Large intestine (tissue), 3 donors: Measurements from ENCODE around the gene IL5. TPM values are rescaled to one million over a fixed set of nuclear protein-coding genes. Genes with fewer than 3 reads are reported as not detected.
"Not testable (repeated sequence)": the region's sequence is repeated elsewhere in the genome, so short reads cannot be mapped to it uniquely, and the experiment has no call there.

Experiments used
- DNase-seq, 2 donors: peaks; one replicate each; pipeline versions ENCODE4 v3.0.0 to v3.0.0-alpha.2; 2013
- H3K27ac ChIP-seq: one replicate; pipeline ENCODE4 v1.5.1; 2013; ENCODE audit warnings: low read length
- H3K27me3 ChIP-seq: 2 replicates; pipeline ENCODE4 v1.6.1; 2013; ENCODE audit warnings: low read length; ENCODE audit not compliant: control insufficient read depth, insufficient read depth
- H3K36me3 ChIP-seq: 2 replicates; pipeline ENCODE4 v1.6.1; 2013; ENCODE audit warnings: low read length; ENCODE audit not compliant: control insufficient read depth, insufficient read depth
- H3K4me1 ChIP-seq: one replicate; pipeline ENCODE4 v1.6.1; 2013; ENCODE audit warnings: low read length; ENCODE audit not compliant: control insufficient read depth, insufficient read depth
- H3K4me3 ChIP-seq: one replicate; pipeline ENCODE4 v1.5.1; 2013; ENCODE audit warnings: low read length
- H3K9me3 ChIP-seq: one replicate; pipeline ENCODE4 v1.6.1; 2013; ENCODE audit warnings: mild to moderate bottlenecking, low read depth, low read length, moderate library complexity; ENCODE audit not compliant: control insufficient read depth
- WGBS: methylation state at CpG from one replicate; pipeline ENCODE4 v1.1.5; 2013; ENCODE audit warnings: low lambda C conversion rate; ENCODE audit not compliant: insufficient coverage; 5-methylcytosine and 5-hydroxymethylcytosine counted together
- polyA plus RNA-seq: library from polyadenylated mRNA; unstranded; fragments of 120-200 nt; gene quantifications from one replicate; pipeline ENCODE4 v1.2.1, GENCODE V29; 2013

IL5 gene
- polyA plus RNA-seq, 1 donor, result 0.07 TPM

- H3K27me3 ChIP-seq, result peaks cover 2% of the 10 kb centered on the region
- no peak for DNase-seq
- no peaks in the 10 kb centered on the region for H3K4me1 ChIP-seq
- no peaks in the 10 kb centered on the region for H3K36me3 ChIP-seq
- H3K9me3 ChIP-seq, result no peaks in the 10 kb centered on the region
- H3K27ac ChIP-seq, result no peak overlapping the region
- WGBS, result 76% methylated on average over 2 of the region's 4 CpGs
- no peak overlapping the region for H3K4me3 ChIP-seq
Measured at GRCh38 chr5:132539716-132540115, 3.6 kb downstream of the IL5 start.

- 100% methylated on average over 2 of the region's 4 CpGs for WGBS
- no peak for DNase-seq
- Histone ChIP-seq H3K4me3 (no peak overlapping the region), H3K4me1 (peaks cover 5% of the 10 kb centered on the region), H3K9me3 (no peaks in the 10 kb centered on the region), H3K27me3 (peaks cover 5% of the 10 kb centered on the region), H3K36me3 (no peaks in the 10 kb centered on the region), H3K27ac (no peak overlapping the region)
Measured at GRCh38 chr5:132530946-132531345, 12.4 kb downstream of the IL5 start.

GRCh38 chr5:132528866-132529634 lies 14.3 kb downstream of the IL5 start:
- no peaks in the 10 kb centered on the region for H3K9me3 ChIP-seq
- H3K36me3 ChIP-seq, result no peaks in the 10 kb centered on the region
- DNase-seq, result no peak
- H3K27me3 ChIP-seq, result peaks cover 2% of the 10 kb centered on the region
- H3K4me1 ChIP-seq, result peaks cover 5% of the 10 kb centered on the region
- no CpG with 5 or more reads among the region's 6 CpGs for WGBS
- no peak overlapping the region for H3K4me3 ChIP-seq
- H3K27ac ChIP-seq, result no peak overlapping the region

GRCh38 chr5:132528021-132528420 lies 15.3 kb downstream of the IL5 start:
- H3K27me3 ChIP-seq, result peaks cover 2% of the 10 kb centered on the region
- H3K9me3 ChIP-seq, result no peaks in the 10 kb centered on the region
- H3K4me1 ChIP-seq, result peaks cover 5% of the 10 kb centered on the region
- 86% methylated on average over 1 of the region's 2 CpGs for WGBS
- H3K27ac ChIP-seq, result no peak overlapping the region
- H3K36me3 ChIP-seq, result no peaks in the 10 kb centered on the region
- DNase-seq, result no peak
- H3K4me3 ChIP-seq, result no peak overlapping the region

- peaks cover 5% of the 10 kb centered on the region for H3K4me1 ChIP-seq
- no CpG with 5 or more reads among the region's 8 CpGs for WGBS
Measured at GRCh38 chr5:132526974-132527564, 16.3 kb downstream of the IL5 start.

GRCh38 chr5:132526290-132526973 lies 16.9 kb downstream of the IL5 start:
- WGBS, result no CpG with 5 or more reads among the region's 11 CpGs
- peaks cover 5% of the 10 kb centered on the region for H3K4me1 ChIP-seq
- DNase-seq, result peak; percentile 23 to 63
- no peaks in the 10 kb centered on the region for H3K9me3 ChIP-seq
- H3K4me3 ChIP-seq, result peak overlapping the region; percentile 25
- H3K27me3 ChIP-seq, result peaks cover under 1% of the 10 kb centered on the region
- H3K27ac ChIP-seq, result no peak overlapping the region
- H3K36me3 ChIP-seq, result no peaks in the 10 kb centered on the region

More at GRCh38 chr5:132526974-132527564, 16.3 kb downstream of the IL5 start:
- no peaks in the 10 kb centered on the region for H3K9me3 ChIP-seq
- H3K27me3 ChIP-seq, result peaks cover 2% of the 10 kb centered on the region
- no peaks in the 10 kb centered on the region for H3K36me3 ChIP-seq
- H3K4me3 ChIP-seq, result no peak overlapping the region
- no peak for DNase-seq
- no peak overlapping the region for H3K27ac ChIP-seq

- Histone ChIP-seq H3K36me3 (no peaks in the 10 kb centered on the region), H3K4me1 (peaks cover 5% of the 10 kb centered on the region), H3K9me3 (no peaks in the 10 kb centered on the region), H3K27me3 (no peaks in the 10 kb centered on the region), H3K27ac (no peak overlapping the region), H3K4me3 (no peak overlapping the region)
- no peak for DNase-seq
Measured at GRCh38 chr5:132525299-132525724, 18.0 kb downstream of the IL5 start.

- not testable (repeated sequence) for H3K36me3 ChIP-seq, H3K4me1 ChIP-seq, H3K9me3 ChIP-seq, DNase-seq, H3K27ac ChIP-seq, H3K27me3 ChIP-seq, H3K4me3 ChIP-seq
- no CpG with 5 or more reads among the region's 5 CpGs for WGBS
Measured at GRCh38 chr5:132524877-132525276, 18.4 kb downstream of the IL5 start.

- H3K4me3 ChIP-seq, H3K9me3 ChIP-seq, H3K27me3 ChIP-seq, H3K4me1 ChIP-seq, H3K27ac ChIP-seq, DNase-seq, H3K36me3 ChIP-seq: not testable (repeated sequence)
- WGBS, result no CpG with 5 or more reads among the region's 1 CpG
Measured at GRCh38 chr5:132522067-132522466, 21.3 kb downstream of the IL5 start.

GRCh38 chr5:132513618-132514336 lies 29.5 kb downstream of the IL5 start:
- H3K27me3 ChIP-seq, H3K27ac ChIP-seq, H3K4me1 ChIP-seq, DNase-seq, H3K36me3 ChIP-seq, H3K4me3 ChIP-seq, H3K9me3 ChIP-seq: not testable (repeated sequence)
- no CpG with 5 or more reads among the region's 25 CpGs for WGBS
